ENCODE results near the gene MAP3K10.

DNA sequence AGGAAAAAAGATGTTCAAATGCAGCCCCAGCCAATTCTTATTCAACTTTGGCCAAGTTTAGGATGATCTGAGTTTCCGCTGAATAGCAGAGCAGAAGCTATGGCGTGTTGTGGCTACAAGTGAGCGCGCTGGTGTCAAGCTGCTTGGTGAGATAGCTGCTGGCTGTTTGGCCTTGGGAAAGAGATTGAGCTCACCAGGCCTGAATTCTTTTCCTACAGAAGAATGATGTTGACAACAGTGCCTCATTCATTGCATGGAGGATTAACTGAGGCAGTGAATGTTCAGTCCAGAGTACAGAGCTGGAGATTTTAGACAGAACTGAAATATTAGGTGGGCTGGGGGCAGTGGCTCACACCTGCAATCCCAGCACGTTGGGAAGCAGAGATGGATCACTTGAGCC is 31.5 kb upstream of the MAP3K10 start:
- TF ChIP-seq CTCF (IDR thresholded peaks at IDR 0.05) (no peak), POLR2A (IDR thresholded peaks at IDR 0.05) (no peak)
